ENCODE results near the gene USP34.

The USP34 gene

DNA sequence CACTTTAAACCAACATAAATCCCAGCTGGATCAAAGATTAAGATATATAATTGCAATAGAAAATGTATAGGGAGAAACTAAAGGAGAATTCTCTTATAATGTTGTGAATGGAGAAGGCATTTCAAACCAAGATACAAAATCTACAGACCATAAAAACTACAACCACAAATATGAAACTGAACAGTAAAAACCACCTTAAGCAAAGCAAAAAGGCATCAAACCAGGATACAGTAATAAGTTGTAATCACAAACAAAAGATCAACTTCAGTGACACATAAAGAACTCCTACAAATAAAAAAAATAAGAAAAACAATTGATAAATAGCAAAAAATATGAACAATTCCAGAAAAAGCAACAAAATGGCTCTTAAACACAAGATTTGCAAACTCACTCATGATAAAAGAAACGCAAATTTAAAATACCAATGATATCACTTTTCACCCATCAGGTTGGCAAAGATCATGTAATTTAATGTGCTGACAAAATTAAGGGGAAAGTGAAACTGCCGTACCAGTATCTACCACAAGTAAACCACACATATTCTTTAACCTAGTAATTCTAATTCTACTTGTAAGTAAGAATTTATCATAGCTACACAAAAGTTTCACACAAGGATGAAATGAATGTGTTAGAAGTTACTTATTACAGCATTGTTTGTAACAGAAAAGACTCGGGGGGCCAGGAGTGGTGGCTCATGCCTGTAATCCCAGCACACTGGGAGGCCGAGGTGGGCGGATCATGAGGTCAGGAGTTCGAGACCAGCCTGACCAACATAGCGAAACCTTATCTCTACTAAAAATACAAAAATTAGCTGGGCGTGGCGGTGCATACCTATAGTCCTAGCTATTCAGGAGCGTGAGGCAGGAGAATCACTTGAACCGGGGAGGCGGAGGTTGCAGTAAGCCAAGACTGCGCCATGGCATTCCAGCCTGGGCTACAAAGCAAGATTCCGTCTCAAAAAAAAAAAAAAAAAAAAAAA is 101.9 kb downstream of the USP34 start:
- no peak for DNase-seq (ENCODE audit: low read depth)

DNA sequence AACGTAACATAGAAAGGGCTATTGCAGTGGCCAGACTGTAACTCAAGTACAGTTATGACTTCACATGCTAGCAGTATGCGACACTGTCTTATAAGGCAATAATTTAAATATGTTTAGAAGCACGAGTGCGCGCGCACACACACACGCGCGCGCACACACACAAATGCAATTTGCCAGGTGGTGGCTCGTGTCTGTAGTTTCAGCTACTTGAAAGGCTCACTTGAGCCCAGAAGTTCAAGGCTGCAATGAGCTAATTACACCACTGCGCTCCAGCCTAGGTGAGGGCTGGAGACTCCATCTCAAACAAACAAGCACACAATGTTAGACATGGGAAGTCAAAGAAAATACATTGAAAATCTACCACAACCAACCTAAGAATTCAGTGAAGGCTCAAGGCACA is 103.7 kb downstream of the USP34 start:
- no peak for DNase-seq (ENCODE audit: low read depth)

DNA sequence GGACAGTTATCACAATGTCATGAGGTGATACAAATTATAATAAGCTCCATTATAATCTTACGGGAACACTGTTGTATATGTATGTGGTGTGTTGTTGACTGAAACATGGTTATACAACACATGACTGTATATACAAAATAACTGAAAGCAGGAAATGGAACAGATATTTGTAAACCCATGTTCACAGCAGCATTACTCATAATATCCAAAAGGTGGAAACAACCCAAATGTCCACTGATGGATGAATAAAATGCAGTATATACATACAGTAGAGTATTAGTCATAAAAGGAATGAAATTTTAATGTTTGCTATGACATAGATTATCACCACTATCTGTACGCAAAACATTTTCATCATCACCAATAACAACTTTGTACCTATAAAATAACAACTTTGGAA is 107.3 kb downstream of the USP34 start:
- no peak for DNase-seq (ENCODE audit: low read depth)

DNA sequence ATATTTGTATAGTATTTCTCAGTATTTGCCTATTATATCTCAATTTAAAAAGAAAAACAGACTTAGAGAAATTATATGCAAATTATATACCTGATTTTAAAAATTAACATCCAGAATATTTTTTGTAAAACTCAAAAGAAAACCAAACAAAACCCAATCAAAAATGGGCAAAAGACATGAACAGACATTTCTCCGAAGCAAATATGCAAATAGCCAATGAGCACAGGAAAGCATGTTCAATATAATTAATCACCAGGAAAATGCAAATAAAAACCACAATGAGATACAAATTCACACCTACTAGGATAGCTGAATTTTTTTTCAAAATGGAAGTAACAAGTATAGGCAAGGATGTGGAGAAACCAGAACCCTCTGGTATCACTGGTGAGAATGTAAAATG is 108.0 kb downstream of the USP34 start:
- DNase-seq (ENCODE audit: low read depth), result no peak

DNA sequence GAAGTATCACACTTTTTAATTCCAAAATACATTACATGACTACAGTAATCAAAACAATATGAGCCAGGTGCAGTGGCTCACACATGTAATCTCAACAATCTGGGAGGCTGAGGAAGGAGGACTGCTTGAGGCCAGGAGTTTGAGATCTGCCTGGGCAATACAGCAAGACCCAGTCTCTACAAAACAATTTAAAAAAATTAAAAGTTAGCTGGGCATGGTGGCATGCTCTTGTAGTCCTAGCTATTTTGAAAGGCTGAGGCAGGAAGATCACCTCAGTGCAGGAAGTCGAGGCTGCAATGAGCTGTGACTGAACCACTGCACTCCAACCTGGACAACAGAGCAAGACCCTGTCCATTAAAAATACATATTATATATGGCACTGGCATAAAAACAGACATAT is 109.8 kb downstream of the USP34 start:
- DNase-seq (ENCODE audit: low read depth), result no peak

DNA sequence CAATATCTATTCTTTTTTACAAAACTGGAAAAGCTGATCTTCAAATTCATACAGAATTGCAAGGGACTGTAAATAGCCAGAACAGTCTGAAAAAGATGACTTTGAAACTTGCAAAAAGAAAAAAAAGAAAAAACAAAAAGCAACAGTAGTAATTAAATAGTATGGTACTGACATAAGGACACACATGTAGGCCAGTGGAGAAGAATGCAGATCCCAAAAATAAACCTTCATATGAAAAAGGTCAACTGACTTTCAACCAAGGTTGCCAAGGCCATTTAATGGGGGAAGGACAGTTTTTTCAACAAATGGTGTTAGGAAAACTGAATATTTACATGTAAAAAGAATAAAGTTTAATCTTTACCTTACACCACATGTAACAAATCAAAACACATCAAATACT is 111.8 kb downstream of the USP34 start:
- no peak for DNase-seq (ENCODE audit: low read depth)

DNA sequence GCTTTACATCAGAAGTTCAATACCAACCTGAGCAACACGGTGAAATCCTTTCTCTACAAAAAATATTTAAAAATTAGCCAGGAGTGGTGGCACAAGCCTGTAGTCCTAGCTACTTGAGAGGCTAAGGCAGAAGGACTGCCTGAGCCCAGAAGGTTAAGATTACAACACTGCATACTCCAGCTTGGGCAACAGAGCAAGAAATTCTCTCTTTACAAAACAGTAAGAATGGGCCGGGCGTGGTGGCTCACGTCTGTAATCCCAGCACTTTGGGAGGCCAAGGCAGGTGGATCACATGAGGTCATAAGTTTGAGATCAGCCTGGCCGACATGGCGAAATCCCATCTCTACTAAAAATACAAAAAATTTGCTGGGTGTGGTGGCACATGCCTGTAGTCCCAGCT is 113.2 kb downstream of the USP34 start:
- no peak for DNase-seq (ENCODE audit: low read depth)

DNA sequence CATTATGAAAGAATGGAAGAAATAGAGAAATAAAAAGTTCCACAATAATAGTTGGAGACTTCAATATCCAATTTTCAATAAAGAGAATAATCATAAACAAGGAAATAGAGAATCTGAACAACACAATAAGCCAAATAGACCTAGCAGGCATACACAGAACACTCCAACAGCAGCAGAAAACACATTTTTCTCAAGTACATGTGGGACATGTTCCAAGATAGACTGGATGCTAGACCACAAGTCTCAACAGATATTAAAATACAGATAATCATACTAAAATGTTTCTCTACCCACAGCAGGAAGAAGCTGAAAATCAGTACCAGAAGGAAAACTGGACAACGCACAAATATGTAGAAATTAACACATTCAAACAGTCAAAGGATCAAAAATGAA is 113.9 kb downstream of the USP34 start:
- no peak for DNase-seq (ENCODE audit: low read depth)

DNA sequence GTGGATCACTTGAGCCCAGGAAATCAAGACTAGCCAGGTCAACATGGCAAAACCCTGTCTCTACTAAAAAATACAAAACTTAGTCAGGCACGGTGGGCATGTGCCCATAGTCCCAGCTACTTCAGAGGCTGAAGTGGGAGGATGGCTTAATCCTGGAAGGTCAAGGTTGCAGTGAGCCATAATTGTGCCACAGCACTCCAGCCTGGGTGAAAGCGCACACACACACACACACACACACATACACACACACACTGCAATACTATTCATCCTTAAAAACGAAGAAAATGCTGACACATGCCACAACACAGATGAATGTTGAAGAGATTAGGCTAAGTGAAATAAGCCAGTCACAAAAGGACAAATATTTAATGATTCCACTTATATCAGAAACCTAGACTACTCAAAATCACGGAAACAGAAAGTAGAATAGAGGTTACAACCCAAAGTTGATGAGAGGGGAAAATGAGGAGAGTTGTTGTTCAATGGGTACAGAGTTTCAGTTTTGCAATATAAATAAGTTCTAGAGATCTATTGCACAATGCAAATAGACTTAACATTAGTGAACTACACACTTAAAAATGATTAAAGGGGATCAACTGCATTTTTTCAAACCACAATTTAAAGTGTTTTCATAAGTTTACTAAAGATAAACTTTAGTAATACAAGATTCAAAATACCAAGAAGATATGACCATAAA is 114.5 kb downstream of the USP34 start:
- DNase-seq (ENCODE audit: low read depth), result no peak

DNA sequence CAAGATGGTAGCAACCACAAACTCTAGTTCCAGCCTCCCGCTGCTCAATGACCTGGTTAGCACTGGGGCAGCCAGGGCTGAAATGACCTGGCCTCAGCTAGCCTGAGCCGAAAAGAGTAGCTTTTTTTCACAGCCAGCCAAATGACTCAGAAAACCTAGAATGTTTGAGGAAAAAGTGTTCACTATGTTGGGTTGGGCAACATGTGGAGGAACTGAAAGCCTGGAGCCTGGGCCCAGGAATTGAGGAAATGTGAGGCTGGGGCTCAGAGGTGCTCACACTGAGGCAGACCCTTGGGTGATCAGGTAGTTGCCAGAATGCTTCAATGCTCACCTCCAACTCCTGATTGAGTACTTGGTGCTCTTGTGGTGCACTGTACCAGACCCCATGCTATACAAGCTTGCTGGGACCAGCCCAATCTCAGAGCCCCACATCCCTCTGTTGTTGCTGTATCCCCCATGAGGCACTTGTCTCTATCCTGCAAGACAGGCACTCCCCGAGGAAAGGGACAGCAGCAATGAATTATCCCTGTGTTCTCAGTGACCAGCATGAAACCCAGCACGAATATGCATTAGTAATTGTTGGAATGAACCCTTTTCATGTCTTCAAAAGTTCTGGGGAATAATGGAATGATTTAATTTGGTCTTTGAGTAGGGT is 116.2 kb downstream of the USP34 start:
- DNase-seq (ENCODE audit: low read depth), result no peak

DNA sequence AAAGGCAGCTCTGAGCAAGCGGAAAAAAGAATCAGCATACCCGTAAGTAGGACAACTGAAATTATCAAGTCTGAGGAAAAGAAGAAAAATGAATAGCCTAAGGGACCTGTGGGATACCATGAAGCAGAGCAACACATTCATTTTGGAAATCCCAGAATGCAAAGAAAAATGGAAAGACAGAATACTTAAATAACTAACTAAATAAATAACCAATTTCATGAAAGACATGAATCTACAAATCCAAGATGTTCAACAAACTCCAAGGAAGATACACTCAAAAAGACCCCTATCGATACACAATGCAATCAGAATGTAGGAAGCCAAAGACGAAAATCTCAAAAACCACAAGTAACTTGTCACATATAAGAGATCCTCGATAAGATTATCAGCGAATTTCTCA is 117.0 kb downstream of the USP34 start:
- DNase-seq (ENCODE audit: low read depth), result no peak

DNA sequence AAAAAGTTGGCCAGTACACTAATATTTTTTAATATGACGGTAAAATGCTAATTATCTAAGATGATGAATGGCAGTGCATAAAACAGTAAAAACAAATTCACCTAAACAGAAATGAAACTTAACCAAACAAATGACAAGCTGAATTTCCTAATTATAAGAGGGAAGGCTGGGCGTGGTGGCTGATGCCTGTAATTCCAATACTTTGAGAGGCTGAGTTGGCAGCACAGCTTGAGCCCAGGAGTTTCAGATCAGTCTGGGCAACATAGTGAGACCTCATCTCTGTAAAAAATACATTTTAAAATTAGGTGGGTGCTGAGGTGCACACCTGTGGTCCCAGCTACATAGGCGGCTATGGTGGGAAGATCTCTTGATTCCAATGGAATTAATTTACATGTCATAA is 120.1 kb downstream of the USP34 start:
- no peak for DNase-seq (ENCODE audit: low read depth)

DNA sequence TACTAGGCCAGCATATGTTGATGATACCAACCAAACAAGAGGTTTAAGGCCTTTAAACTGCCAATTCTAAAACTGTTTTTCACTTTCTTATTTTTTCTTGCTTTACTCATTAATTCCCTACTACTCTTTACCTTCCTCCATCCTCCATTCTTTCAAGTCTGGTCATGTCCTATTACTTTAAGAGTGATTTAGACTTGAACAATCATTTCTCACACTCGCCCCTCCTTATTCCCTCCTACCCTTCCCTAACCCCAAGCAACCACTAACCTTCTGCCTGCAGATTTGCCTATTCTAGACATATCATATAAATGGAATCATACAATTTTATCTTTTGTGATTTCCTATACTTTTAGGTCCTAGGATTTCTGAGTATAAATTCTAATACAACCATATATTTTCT is 127.7 kb downstream of the USP34 start:
- no peak for DNase-seq (ENCODE audit: low read depth)

DNA sequence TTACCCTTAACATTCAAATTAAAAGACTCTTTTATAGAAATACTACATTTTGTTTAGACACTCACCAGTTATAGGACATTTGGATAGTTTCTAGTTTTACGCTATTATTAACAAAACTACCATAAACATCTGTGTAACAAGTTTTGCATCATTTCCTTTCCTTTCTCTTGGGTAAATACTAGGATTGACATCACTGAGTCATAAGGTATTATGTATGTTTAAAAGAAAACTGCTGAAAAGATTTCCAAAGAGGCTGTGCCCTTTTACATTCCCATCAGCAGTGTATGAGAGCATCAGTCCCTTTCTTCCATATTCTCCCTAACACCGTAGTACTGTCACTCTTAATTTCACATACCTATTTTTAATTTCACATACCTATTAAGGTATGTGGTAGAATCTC is 130.6 kb downstream of the USP34 start:
- no peak for DNase-seq (ENCODE audit: low read depth)

DNA sequence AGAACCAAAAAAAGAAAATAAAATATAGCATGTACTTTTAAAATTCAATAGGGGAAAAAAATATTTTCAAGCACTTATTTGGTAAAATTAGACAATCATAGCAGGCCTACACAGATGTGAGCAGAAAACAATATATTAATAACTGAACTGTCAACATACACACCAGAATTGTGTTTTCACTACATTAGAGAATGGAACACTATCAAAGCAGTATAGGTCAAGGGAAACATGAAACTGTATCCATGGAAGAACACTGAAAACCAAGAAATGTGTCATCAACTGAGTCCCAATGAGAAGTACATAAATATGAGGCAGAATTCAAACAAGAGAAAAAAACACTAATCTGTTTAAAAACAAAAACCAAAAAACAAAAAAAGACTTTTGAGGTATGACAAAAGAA is 132.4 kb downstream of the USP34 start:
- DNase-seq (ENCODE audit: low read depth), result no peak

DNA sequence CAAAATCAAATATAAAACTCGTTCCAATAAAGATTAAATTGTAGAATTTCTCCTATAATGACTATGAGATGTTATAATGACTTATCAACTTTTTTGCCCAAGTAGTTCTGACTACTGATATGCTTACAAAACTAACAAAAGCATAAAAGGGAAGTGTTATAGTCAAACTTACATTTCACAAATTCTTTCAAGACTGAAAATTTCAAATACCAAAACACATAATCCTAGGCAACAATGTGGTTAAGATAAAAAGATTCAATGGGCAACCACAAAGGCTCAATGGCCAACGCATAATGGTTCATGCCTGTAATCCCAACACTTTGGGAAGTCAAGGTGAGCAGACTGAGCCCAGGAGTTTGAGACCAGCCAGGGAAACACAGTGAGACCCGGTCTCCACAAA is 135.7 kb downstream of the USP34 start:
- DNase-seq (ENCODE audit: low read depth), result no peak

DNA sequence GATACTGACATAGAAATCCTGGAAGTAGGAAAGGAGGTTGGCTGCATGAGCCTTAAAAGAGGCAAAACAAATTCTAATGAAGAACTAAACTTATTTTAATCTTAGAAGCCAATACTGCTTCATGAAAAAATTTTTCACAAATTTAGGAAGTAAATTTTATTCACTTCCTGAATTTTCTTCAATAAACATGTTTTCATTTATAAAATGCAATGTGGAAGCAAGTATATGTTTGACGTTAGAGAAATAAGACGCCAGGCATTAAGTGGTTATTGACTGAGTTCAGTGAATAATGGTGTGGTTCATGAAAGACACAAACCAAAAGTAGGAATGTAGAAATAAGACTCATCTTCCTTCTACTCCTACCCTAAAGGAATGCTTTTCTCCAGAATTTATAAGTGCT is 136.4 kb downstream of the USP34 start:
- no peak for DNase-seq (ENCODE audit: low read depth)

DNA sequence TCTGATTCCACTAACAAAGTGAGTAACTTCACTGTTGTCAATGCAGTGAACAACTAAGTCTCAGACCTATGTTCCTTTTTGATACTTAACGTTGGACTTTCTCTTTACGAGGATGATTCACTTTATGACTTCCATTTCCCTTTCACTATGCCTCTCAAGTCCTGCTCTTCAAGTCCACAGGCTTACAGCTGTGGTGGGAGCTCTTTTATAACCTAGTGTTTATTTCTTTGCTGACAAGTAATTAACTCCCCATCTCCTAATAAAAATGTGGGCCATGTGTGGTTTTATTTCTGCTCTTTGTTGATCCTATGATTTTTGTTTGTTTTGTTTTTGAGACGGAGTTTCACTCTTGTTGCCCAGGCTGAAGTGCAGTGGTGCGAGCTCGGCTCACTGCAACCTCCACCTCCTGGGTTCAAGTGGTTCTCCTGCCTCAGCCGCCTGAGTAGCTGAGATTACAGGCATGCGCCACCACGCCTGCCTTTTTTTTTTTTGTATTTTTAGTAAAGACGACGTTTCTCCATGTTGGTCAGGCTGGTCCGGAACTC is 142.1 kb downstream of the USP34 start:
- no peak for DNase-seq (ENCODE audit: low read depth)

DNA sequence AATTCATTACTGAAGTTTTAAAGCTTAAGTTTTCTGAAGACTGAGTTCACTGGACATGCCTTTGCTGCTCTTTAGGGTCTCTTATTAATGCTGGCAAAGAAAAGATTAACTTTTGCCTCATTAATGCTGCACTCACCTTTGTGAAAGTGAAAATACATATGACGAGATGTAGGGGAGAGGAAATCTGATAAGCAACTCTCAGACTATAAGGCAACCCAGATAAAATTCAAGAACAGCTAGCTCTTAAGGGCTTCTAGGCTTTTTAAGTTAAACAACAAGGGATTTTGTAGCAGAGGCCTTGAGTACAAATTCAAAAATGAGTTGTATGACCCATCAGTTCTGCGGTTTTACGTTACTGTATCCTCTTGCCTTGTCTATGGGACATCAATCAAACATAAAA is 143.7 kb downstream of the USP34 start:
- DNase-seq (ENCODE audit: low read depth), result no peak

DNA sequence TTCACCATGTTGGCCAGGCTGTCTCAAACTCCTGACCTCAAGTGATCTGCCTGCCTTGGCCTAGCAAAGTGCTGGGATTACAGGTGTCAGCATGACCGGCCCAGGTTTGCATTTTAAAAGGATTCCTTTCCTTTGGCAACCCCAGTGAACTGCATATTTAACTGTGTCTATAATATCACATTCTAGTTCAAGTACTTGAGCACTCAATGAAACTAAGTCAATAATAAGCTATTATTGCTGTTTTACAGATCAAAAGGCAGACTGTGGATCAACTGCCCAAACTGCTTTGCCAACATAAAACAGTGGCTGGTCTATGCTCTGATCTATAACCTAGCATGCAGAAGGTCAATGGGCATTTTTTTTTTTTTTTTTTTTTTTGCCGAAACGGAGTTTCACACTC is 144.5 kb downstream of the USP34 start:
- no peak for DNase-seq (ENCODE audit: low read depth)

DNA sequence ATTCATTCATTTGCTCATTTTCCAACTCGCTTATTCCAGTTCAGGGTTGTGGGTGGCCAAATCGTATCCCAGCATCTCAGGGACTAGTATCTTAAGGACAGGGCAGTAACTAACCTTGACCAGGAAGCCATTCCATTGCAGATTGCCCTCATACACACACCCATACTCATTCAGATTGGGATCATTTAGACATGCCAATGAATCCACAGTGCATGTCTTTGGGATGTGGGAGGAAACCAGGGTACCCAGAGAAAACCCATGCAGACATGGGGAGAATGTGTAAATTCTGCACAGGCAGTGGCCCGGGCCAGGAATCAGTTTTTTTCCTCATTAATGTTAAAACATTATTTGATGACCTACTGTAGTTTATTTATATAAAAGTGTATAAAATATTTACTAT is 150.7 kb downstream of the USP34 start:
- DNase-seq (ENCODE audit: low read depth), result no peak

DNA sequence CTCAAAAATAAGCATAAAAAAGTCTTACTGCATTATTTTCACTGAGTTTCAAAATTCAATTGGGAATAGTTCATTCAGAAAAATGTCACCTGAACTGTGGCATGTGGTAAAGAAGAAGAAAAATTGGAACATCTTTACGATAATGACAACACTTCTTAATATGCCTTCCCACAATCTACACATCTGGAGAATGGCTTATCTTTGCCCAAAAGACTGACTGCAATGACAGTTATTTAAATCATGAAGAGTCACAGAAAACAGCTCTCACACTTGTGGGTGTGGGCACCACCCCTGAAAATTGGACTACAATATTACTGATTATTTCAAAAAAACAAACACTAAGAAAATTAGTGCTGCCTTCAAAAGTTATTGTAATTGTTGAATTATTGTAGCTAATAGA is 152.3 kb downstream of the USP34 start:
- DNase-seq (ENCODE audit: low read depth), result no peak

DNA sequence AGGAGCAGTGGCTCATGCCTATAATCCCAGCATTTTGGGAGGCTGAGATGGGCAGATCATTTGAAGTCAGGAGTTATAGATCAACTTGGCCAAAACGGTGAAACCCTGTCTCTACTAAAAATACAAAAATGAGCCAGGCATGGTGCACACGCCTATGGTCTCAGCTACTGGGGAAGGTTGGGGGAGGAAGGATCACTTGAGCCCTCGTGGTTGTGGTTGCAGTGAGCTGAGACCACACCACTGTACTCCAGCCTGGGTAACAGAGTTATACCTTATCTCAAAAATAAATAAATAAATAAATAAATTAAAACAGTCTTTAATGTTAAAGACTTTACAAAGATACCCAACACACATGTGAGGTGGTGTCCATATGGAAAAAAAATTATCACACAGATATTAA is 174.9 kb downstream of the USP34 start:
- no peak for DNase-seq (ENCODE audit: low read depth)

Measured in HS-27A (cell line).